Measurements from ENCODE around the gene FSIP1.

The FSIP1 gene

DNA sequence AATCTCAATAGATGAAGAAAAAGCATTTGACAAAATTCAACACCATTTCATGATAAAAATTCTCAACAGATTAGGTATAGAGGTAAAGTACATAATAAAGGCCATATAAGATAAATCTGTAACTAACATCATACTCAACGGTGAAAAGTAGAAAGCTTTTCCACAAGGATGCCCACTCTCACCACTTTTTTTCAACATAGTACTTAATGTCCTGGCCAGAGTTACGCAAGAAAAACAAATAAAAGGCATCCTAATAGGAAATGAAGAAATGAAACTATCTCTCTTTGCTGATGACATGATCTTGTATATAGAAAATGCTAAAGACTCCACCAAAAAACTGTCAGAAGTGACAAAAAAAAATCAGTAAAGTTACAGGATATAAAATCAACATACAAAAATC is 168.8 kb downstream of the FSIP1 start:
- DNase-seq, result no peak

DNA sequence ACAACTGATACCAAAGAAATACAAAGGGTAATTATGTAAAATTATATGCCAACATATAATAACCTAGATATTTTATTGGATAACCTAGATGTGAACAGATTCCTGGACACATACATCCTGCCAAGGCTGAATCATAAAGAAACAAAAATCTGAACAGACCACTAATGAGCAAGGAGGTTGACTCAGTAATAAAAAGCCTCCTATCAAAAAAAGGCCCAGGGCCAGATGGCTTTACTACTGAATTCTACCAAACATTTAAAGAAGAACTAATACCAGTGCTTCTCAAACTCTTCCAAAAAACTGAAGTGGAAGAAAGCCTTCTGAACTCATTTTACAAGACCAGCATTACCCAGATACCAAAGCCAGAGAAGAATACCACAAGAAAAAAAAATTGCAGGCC is 169.4 kb downstream of the FSIP1 start:
- no peak for DNase-seq

DNA sequence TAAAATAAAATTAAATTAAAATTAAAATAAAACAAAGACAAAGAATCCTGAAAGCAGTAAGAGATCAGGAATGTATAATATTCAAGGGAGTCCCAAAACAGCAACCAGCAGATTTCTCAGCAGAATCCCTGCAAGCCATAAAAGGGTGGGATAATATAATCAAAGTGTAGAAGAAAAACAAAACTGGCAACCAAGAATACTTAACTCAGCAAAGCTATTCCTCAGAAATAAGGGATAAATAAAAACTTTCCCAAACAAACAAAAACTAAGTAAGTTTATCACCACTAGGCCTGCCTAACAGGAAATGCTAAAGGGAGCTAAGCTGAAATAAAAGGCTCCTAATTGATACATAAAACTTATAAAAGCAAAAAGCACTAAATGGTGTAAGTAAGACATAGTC is 172.0 kb downstream of the FSIP1 start:
- no peak for DNase-seq

DNA sequence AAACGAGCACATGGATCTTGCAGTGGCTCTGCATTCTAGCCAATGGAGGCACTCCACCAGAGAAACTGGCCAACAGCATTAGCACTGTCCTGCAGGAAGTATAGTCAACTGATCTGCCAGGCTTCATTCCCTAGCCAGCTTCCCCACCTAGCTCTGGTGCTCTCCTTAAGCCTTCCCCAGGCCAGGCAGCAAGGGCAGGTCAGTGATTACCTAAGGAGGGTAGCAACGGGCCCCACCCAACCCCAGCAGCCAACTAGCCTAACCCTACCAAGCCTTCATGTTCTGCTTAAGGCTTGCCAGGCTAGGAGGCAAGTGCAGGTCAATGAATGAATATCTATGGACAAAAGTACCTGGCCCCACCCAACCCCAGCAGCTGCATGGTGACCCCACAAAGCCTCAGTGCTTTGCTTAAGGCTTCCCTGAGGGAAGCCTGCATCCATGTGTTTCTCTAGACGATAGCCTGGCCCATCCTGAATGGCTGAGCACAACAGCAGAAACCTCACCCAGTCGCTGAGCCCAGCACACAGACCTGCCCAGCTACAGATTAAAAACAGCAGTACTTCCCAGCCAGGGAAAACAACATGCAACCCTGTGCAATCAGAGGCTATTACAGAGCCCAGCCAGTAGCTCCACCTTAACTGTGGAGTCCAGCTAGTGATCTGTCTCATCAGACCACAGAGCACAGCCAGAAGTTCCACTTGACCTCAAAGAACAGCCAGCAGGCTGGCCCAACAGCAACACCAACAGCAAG is 173.3 kb downstream of the FSIP1 start:
- no peak for DNase-seq

DNA sequence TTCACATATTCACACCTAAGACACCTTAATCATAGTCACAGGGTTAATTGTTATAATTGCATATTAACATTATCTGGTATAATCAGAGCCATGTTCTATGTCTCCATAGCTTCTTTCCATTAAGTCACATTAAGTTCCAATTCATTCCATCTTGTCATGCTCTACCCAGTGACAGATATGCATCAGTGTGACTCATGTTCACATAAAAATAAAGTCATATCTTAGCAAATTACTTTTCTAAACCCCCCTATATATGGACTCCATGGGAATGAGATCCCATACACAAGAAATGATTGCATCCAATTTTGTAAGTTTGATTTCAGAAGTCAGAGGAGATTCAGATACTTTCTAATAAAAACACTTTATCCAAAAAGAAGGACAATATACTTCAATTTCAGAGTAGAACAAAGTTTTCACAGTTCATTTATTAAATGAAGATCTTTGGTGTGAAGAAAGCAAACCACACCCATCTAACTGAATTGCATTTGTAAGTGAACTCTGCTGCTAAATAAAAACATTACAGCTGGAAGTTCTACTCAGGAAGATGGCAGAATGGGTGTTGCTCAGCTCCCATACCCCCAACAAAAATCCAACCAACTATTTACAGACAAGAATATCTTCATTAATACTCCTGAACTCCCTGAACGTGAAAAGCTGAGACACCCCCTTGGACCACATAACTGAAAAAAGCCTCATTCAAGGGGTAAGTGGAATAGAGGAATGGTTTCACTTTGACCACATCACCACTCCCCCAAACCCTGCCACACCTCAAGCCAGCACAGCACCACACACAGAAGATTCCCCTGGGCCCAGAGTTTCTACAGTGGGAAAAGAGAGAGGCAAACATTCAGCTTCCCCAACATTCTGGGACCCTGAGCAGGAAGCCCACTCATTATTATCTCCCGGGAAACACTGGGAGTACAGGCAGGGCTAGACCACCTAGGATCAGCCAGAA is 174.2 kb downstream of the FSIP1 start:
- DNase-seq, result no peak

DNA sequence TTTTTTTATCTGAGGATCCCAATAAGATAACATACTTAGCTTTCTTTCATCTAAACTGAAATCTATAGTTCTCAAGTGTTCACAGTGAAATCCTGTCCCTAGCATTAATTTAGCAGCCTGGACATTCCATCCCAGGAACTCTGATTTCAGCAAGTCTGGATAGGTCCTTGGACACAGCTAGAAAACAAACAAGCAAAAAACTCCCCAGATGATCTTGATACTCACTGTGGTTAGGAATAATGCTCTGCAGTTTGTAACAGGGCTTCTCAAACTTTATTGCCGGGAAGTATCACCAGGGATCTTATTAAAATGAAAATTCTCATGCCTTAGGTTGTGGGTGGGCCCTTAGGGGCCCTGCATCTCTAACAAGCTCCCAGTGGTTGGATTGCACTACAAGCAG is 177.5 kb downstream of the FSIP1 start:
- no peak for DNase-seq

DNA sequence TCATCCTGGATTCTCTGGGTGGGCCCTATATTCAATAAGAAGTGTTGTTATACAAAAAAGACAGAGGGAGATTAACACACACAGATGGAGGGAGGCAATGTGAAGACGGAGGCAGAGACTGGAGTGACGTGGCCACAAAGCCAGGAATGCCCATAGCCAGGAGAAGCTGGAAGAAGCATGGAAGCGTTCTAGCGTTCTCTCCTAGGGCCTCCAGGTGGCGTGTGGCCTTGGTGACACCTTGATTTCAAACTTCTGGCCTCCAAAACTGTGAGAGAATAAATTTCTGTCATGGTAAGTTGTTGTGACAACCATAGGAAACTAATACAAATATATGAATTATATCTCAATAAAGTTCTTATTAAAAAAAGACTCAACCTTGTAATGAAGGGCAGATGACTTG is 180.5 kb downstream of the FSIP1 start:
- DNase-seq, result peak; percentile 9

DNA sequence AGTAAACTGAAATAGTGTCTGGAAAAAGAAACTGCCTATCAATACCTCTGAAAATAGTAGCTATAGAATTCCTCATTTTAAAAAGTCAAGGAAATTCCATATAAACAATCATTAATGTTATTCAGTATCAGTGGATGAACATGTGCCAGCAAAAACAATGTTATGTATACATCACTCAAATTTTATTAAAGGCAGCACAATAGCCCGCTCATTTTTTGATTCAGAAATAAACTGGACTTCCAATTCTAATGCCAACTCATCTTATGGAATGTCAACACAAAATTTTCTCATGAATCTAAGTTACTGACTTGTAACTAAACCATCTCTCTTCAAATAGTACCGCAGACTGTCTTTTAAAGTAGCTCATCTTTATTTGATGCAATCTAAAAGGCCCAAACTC is 182.8 kb downstream of the FSIP1 start:
- peak; percentile 81 for DNase-seq

DNA sequence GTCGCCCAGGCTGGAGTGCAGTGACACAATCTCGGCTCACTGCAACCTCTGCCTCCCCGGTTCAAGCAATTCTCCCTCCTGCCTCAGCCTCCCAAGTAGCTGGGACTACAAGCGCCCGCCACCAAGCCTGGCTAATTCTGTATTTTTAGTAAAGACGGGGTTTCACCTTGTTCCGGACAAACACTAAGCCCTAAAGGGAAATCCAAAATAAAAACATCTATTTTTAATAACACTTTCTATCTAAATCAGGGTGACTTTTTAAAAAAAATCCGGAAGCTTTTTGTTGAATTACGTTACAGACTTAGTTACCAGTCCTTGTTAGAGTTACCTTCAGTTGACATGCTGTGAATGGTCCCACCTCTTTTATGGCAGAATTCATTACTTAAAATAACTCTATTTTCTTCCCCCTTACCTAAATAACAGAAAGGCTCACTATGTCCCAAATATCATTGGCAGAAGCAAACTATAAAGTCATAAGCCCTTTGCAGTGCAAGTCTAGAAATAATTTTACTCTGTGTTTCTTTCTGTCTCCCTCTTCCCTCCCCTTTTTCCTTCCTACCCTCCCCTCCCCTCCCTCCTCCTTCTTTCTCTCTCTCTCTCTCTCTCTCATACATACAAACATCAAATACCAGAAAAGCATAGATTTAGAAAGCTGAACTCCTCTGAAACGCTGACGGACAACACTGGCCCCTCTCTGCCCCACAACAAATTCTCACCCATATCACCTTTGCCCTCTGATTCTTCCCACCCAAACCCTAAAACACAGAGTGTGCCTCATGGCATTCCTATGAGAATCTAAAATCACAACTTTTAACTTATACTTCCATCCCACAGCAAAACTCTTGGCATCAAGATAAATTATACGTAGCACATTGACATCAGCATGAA is 183.4 kb downstream of the FSIP1 start:
- DNase-seq, result peak; percentile 62

DNA sequence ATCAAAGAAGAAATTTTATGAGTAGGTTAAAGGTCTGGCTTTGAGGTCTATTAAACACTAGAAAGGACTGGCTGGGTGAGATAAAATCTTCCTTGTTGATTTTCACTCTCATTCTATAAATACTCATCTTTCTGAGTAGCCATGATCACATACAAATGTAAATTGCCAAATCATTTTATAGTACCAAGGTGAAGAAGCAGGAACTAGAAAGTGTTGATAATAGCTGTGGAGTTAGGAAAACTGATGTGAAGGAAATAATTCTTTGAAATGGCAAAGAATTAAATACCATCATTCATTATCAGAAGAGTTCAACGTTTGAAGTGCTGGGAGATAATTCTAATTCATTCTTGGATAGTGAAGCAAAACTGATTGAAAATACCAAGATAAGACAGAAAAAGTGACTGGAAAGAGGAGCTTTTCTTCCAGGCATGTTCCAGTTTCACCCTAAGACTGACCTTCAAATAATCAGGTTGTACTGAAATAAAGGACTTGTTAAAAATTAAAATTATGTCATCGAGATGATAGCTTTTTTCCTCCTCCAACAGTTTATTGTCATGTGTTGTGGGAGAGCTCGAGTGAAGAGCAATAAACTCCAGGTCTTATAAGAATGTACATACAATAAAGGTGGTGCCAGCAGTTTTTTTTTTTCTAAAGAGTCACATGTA is 184.3 kb downstream of the FSIP1 start:
- DNase-seq, result peak; percentile 78

DNA sequence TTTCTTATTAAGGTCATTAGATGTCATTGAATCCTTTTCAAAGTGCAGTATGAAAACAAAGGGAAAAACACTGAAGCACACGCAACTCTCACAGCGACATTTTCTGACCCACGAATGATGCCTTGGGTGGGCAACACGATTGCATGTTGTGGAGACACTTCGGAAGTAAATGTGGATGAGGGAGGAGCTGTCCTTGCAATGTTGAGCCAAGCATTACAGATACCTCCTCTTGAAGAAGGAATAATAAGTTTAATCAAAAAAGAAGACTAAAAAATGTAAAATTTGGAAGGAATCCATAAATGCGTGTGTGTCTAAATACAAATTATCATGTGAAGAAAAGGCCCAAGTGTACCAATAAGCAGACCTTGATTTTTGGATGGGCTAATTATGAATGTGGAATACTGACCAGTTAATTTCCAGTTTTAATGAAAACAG is 184.9 kb downstream of the FSIP1 start:
- DNase-seq, result peak; percentile 81

DNA sequence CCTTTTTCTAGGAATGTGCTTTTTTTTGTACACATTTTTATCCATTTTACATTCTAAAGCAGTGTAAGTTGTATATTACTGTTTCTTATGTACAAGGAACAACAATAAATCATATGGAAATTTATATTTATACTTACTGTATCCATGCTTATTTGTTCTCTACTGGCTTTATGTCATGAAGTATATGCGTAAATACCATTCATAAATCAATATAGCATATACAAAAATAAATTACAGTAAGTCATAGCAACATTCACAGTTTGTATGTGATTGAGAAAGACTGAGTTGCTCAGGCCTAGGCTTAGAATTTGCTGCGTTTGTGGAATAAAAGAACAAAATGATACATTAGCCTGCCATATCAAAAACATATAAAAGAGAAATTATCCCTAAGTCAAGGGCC is 185.3 kb downstream of the FSIP1 start:
- no peak for DNase-seq

DNA sequence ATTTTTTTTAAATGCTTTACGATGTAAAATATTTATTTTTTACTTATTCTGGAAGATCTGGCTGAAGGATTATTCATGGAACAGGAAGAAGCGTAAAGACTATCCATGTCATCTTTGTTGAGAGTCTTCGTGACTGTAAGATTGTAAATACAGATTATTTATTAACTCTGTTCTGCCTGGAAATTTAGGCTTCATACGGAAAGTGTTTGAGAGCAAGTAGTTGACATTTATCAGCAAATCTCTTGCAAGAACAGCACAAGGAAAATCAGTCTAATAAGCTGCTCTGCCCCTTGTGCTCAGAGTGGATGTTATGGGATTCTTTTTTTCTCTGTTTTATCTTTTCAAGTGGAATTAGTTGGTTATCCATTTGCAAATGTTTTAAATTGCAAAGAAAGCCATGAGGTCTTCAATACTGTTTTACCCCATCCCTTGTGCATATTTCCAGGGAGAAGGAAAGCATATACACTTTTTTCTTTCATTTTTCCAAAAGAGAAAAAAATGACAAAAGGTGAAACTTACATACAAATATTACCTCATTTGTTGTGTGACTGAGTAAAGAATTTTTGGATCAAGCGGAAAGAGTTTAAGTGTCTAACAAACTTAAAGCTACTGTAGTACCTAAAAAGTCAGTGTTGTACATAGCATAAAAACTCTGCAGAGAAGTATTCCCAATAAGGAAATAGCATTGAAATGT is 186.1 kb downstream of the FSIP1 start:
- DNase-seq, result peak; percentile 43

DNA sequence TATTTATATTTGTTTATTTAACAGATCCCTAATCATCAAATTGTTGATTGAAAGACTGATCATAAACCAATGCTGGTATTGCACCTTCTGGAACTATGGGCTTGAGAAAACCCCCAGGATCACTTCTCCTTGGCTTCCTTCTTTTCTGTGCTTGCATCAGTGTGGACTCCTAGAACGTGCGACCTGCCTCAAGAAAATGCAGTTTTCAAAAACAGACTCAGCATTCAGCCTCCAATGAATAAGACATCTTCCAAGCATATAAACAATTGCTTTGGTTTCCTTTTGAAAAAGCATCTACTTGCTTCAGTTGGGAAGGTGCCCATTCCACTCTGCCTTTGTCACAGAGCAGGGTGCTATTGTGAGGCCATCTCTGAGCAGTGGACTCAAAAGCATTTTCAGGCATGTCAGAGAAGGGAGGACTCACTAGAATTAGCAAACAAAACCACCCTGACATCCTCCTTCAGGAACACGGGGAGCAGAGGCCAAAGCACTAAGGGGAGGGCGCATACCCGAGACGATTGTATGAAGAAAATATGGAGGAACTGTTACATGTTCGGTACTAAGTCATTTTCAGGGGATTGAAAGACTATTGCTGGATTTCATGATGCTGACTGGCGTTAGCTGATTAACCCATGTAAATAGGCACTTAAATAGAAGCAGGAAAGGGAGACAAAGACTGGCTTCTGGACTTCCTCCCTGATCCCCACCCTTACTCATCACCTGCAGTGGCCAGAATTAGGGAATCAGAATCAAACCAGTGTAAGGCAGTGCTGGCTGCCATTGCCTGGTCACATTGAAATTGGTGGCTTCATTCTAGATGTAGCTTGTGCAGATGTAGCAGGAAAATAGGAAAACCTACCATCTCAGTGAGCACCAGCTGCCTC is 187.1 kb downstream of the FSIP1 start:
- peak; percentile 49 for DNase-seq

DNA sequence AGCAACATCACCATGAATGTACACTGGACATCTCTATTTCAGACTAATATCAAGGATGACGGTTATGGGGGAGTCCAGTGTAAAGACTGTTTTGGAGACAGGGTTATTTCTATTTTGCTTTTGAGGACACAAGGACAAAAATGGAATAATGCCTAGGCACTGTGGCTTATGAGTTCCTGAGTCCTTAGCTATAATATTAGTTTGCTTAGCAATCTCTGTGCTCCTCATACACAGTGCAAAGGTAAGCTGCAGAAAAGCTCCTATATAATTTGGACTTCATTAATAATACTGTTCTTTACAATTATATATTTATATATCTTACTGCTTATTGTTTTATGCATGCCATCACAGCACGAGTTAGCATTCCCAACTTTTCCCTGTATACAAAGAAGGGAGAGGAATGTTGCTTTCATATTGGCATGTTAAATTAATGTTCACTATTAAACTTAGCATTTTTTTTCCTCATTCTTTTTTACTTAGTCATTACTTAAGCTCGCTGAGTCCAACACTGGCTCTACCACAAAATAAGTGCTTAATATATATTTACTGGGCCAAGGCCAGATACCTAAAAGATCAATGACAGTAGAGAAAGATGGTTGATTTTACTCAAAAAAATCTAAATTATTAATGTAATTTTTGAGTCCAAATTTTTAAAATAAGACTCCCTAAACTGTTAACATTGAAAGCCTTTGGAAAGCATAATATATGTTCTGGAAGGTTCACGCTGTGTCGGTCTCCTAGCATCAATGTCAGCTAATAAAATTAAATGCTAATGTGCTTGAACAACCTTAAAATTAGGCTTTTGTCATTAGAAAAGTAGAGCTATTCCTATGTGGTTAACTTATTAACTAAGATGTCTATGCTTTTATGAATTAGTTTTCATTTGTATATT is 187.9 kb downstream of the FSIP1 start:
- DNase-seq, result peak; percentile 66

DNA sequence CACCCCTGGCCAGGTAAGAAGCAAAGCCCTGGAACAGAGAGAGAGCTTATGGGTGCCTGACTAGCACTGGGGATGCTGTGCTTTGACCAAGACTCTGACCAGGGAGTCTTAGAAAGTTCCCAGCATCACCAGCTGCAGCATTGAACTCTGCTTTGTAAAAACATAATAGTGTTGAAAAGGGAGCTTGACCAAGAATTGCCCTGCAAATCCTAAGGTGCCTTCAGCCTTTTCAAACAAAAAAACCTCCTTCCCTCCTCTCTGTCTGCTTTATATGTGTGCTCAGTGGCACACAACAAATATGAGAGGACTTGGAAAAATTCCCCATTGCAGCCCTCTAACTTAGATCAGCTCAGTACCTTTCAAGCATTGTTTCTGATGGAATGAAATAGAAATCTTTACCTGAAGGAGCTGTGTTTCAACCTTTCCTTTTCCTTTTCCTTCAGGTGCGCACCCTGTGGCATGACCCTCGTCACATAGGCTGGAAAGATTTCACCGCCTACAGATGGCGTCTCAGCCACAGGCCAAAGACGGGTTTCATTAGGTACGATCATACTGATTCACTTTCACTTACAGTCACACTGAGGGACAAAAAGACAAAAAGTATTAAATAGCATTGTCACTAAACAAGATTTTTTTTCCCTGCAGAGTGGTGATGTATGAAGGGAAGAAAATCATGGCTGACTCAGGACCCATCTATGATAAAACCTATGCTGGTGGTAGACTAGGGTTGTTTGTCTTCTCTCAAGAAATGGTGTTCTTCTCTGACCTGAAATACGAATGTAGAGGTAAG is 188.8 kb downstream of the FSIP1 start:
- DNase-seq, result peak; percentile 38

DNA sequence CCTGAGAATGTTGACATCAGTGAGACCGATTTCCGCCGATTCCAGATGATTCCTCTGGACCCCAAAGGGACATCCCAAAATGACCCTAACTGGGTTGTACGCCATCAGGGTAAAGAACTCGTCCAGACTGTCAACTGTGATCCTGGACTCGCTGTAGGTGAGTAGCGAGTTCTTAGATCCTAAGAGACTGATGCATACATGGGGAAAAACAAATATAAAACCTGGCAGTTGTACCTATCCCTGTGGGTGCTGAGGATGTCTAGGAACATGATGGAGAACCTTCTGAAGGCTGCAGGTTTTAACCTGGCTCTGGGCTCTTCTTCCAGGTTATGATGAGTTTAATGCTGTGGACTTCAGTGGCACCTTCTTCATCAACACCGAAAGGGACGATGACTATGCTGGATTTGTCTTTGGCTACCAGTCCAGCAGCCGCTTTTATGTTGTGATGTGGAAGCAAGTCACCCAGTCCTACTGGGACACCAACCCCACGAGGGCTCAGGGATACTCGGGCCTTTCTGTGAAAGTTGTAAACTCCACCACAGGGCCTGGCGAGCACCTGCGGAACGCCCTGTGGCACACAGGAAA is 189.5 kb downstream of the FSIP1 start:
- DNase-seq, result peak; percentile 17

DNA sequence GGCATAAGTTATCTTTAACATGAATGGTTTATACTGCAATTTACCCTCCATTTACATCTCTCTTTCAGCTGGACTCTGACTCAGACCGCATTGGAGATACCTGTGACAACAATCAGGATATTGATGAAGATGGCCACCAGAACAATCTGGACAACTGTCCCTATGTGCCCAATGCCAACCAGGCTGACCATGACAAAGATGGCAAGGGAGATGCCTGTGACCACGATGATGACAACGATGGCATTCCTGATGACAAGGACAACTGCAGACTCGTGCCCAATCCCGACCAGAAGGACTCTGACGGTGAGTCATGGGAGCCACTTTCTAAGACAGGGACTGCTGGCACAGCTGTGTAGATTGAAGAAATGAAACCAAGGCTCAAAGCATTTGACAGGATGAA is 190.1 kb downstream of the FSIP1 start:
- peak; percentile 80 for DNase-seq
